Activated T-cell treated with anti-CD3 and anti-CD28 coated beads for 48 hours (primary cell): ENCODE data around the gene CERS6.

ENCODE experiments used
- DNase-seq: peaks from one replicate; pipeline ENCODE4 v3.0.0-alpha.2; 2020; ENCODE audit warnings: low read depth

CERS6 gene

GRCh38 chr2:168673265-168674189, 217.5 kb downstream of the CERS6 start:
- no peak for DNase-seq

- DNase-seq, result no peak
Observed at GRCh38 chr2:168678153-168678853, 222.2 kb downstream of the CERS6 start.

- no peak for DNase-seq
Observed at GRCh38 chr2:168679081-168679480, 223.0 kb downstream of the CERS6 start.

- no peak for DNase-seq
Observed at GRCh38 chr2:168679741-168680310, 223.8 kb downstream of the CERS6 start.

GRCh38 chr2:168683996-168684395, 227.9 kb downstream of the CERS6 start:
- DNase-seq, result no peak

- no peak for DNase-seq
Observed at GRCh38 chr2:168684921-168685599, 229.0 kb downstream of the CERS6 start.

- no peak for DNase-seq
Observed at GRCh38 chr2:168685600-168686451, 229.8 kb downstream of the CERS6 start.

- DNase-seq, result no peak
Observed at GRCh38 chr2:168686452-168687191, 230.6 kb downstream of the CERS6 start.

- no peak for DNase-seq
Observed at GRCh38 chr2:168687314-168687713, 231.2 kb downstream of the CERS6 start.

- DNase-seq, result no peak
Observed at GRCh38 chr2:168690381-168690885, 234.4 kb downstream of the CERS6 start.

GRCh38 chr2:168691221-168691620, 235.1 kb downstream of the CERS6 start:
- no peak for DNase-seq

- no peak for DNase-seq
Observed at GRCh38 chr2:168692132-168692744, 236.2 kb downstream of the CERS6 start.

- DNase-seq, result no peak
Observed at GRCh38 chr2:168694173-168694572, 238.1 kb downstream of the CERS6 start.

GRCh38 chr2:168694866-168695265, 238.8 kb downstream of the CERS6 start:
- no peak for DNase-seq

GRCh38 chr2:168697668-168698121, 241.6 kb downstream of the CERS6 start:
- DNase-seq, result no peak

GRCh38 chr2:168698969-168699368, 242.9 kb downstream of the CERS6 start:
- DNase-seq, result no peak

GRCh38 chr2:168699844-168700417, 243.9 kb downstream of the CERS6 start:
- DNase-seq, result no peak

GRCh38 chr2:168700615-168701245, 244.7 kb downstream of the CERS6 start:
- no peak for DNase-seq

GRCh38 chr2:168702579-168702978, 246.5 kb downstream of the CERS6 start:
- DNase-seq, result no peak
